ENCODE measurements around the gene CROCC. TPM values are rescaled to one million over a fixed set of nuclear protein-coding genes. Genes with fewer than 3 reads are reported as not detected.

Gene CROCC
- total RNA-seq, 4 donors from 2014 or later, result 27.7 to 86.4 (median 60.2) TPM

DNA sequence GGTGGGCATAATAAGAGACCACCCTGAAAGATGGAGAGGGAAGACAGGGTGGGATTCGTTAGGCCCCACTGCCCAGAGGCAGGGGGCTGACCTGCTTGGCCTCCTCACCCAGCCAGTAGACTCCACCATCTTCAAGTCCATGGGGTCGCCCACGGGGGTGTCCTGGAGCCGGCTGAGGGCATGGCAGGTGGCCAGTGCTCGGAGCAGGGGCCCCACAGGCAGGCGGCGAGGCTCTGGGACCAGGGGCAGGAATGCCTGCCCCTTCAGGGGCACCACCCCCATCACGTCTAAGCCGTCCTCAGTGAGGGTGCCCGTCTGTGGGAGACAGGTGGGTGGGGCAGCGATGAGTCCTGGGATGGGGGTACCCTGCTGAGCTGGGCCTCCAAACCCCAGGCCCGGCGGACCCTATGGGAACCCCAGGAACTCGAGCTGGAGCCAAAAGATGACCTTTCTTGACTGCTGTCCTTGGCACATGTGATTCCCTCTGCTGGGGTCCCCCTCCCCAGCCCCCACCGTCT lies 71.8 kb downstream of the CROCC start:
- TF ChIP-seq EP300 (IDR thresholded peaks at IDR 0.05) (no peak), POLR2AphosphoS5 (IDR thresholded peaks at IDR 0.05) (no peak), POLR2A (IDR thresholded peaks at IDR 0.05) (no peak)
- TF ChIP-seq, protein P1, sequence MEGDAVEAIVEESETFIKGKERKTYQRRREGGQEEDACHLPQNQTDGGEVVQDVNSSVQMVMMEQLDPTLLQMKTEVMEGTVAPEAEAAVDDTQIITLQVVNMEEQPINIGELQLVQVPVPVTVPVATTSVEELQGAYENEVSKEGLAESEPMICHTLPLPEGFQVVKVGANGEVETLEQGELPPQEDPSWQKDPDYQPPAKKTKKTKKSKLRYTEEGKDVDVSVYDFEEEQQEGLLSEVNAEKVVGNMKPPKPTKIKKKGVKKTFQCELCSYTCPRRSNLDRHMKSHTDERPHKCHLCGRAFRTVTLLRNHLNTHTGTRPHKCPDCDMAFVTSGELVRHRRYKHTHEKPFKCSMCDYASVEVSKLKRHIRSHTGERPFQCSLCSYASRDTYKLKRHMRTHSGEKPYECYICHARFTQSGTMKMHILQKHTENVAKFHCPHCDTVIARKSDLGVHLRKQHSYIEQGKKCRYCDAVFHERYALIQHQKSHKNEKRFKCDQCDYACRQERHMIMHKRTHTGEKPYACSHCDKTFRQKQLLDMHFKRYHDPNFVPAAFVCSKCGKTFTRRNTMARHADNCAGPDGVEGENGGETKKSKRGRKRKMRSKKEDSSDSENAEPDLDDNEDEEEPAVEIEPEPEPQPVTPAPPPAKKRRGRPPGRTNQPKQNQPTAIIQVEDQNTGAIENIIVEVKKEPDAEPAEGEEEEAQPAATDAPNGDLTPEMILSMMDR (IDR thresholded peaks at IDR 0.05), result no peak
- Histone ChIP-seq H3K36me3 (peaks cover 63% of the 10 kb centered on the region), H3K27ac (no peak overlapping the region), H3K9me3 (no peaks in the 10 kb centered on the region), H3K4me1 (no peaks in the 10 kb centered on the region), H3K27me3 (no peaks in the 10 kb centered on the region), H3K4me3 (no peak overlapping the region)
- WGBS, result 91% methylated on average over 4 of the region's 15 CpGs
- no peak for DNase-seq (ENCODE audit: low spot score in 2 of 2)

DNA sequence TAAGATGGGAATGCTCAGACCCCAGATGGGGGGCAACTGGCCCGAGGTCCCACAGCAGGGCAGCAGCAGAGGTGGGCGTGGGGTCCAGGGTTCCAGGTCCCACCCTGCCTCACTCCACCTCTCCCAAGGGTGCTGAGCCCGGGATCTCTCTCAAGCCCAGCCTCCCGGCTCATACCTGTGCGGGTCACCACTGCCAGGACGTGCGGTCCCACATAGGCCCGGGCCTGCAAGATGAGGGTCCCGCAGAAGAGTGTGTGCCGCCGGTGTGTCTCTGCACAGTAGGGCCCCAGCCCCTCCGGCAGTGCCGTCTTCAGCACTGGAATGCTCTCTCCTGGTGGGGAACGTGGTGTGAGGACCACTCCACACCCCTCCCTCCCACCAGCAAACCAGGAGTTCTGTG lies 75.1 kb downstream of the CROCC start:
- no peaks in the 10 kb centered on the region for H3K27me3 ChIP-seq
- no peak for TF ChIP-seq EP300 (IDR thresholded peaks at IDR 0.05)
- no peak for TF ChIP-seq POLR2AphosphoS5 (IDR thresholded peaks at IDR 0.05)
- no peak for TF ChIP-seq POLR2A (IDR thresholded peaks at IDR 0.05)
- TF ChIP-seq, protein P1 (IDR thresholded peaks at IDR 0.05), result no peak
- no peaks in the 10 kb centered on the region for H3K4me1 ChIP-seq
- WGBS, result 85% methylated on average over 4 of the region's 14 CpGs
- H3K9me3 ChIP-seq, result no peaks in the 10 kb centered on the region
- H3K27ac ChIP-seq, result no peak overlapping the region
- H3K36me3 ChIP-seq, result peaks cover 65% of the 10 kb centered on the region
- no peak overlapping the region for H3K4me3 ChIP-seq
- DNase-seq (ENCODE audit: low spot score in 2 of 2), result no peak

DNA sequence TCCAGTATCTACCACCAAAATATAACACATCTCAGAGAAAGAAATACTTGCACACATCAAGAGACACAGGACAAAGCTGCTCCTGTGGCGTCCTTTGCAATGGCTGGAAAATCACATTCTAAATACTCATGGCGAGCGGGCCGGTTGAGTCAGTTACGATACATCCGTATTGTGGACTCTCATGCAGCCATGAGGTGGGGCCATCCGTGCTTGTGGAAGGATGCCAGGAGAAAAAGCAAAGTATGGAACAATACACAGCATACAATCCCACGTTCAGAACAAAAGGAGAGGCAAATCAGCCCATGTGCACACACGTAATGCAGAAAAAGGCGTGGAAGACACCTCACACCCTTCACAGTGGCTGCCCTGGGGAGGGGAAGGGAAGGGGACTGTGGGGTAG lies 76.9 kb downstream of the CROCC start:
- H3K4me1 ChIP-seq, result no peaks in the 10 kb centered on the region
- H3K27ac ChIP-seq, result no peak overlapping the region
- no peaks in the 10 kb centered on the region for H3K27me3 ChIP-seq
- TF ChIP-seq, protein P1 (IDR thresholded peaks at IDR 0.05), result no peak
- TF ChIP-seq POLR2AphosphoS5 (IDR thresholded peaks at IDR 0.05) (no peak), EP300 (IDR thresholded peaks at IDR 0.05) (no peak)
- peaks cover 72% of the 10 kb centered on the region for H3K36me3 ChIP-seq
- 61% methylated on average over 10 of the region's 10 CpGs for WGBS
- DNase-seq (ENCODE audit: low spot score in 2 of 2), result no peak
- no peak overlapping the region for H3K4me3 ChIP-seq
- H3K9me3 ChIP-seq, result no peaks in the 10 kb centered on the region

- WGBS, result 89% methylated on average over 6 of the region's 8 CpGs
- TF ChIP-seq EP300 (IDR thresholded peaks at IDR 0.05), result no peak
- TF ChIP-seq, protein P1 (IDR thresholded peaks at IDR 0.05), result no peak
- no peak for TF ChIP-seq POLR2AphosphoS5 (IDR thresholded peaks at IDR 0.05)
- TF ChIP-seq POLR2A (IDR thresholded peaks at IDR 0.05), result no peak
- no peaks in the 10 kb centered on the region for H3K27me3 ChIP-seq
- H3K27ac ChIP-seq, result no peak overlapping the region
- H3K4me3 ChIP-seq, result no peak overlapping the region
- H3K9me3 ChIP-seq, result no peaks in the 10 kb centered on the region
- no peak for DNase-seq (ENCODE audit: low spot score in 2 of 2)
- peaks cover 78% of the 10 kb centered on the region for H3K36me3 ChIP-seq
- H3K4me1 ChIP-seq, result peaks cover 7% of the 10 kb centered on the region
Measured at GRCh38 chr1:16999863-17000262, 78.1 kb downstream of the CROCC start.

DNA sequence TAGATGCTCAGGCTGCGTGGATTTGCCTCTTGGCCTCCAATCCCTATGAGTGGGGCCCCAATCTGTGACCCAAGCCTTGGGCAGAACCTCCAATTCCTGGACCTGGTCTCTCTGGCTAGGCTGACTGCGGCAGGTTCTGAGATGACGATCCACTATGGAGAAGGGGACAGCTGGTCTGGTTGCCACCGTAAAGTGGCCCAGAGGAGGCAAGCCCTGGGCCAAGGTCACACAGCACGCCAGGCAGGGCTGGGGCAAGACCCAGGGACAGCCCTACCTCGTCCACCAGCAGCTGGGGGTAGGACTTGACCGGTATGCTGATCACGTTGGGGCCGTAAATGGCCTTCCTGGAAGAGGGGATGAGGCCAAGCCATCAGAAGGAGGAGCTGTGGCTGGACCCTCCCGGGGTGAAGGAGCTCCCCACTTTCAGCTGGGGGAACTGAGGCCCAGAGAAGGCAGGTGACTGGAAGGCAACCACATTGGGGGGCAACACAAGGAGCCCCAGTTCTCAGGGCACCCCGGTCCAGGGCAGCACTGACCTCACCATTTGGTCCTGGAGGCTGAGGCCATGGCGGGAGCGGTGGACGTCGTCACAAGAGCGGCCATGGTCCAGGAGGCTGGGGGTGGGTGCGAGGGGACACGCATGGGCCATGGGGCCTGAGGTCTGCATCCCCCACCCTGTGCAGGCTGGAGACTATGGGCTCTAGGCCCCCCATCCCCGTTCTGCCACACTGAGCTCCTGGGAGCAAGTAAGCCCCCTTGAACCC lies 80.2 kb downstream of the CROCC start:
- TF ChIP-seq, protein P1 (IDR thresholded peaks at IDR 0.05), result no peak
- TF ChIP-seq POLR2A (IDR thresholded peaks at IDR 0.05) (no peak), POLR2AphosphoS5 (IDR thresholded peaks at IDR 0.05) (no peak), EP300 (IDR thresholded peaks at IDR 0.05) (no peak)
- H3K4me1 ChIP-seq, result peaks cover 7% of the 10 kb centered on the region
- H3K4me3 ChIP-seq, result no peak overlapping the region
- DNase-seq (ENCODE audit: low spot score in 2 of 2), result no peak
- H3K27ac ChIP-seq, result no peak overlapping the region
- H3K9me3 ChIP-seq, result no peaks in the 10 kb centered on the region
- WGBS, result 94% methylated on average over 8 of the region's 19 CpGs
- H3K27me3 ChIP-seq, result no peaks in the 10 kb centered on the region
- H3K36me3 ChIP-seq, result peaks cover 73% of the 10 kb centered on the region
